GDM1 (cell line): ENCODE results near the gene ZNF516.

ENCODE experiments used
- DNase-seq: peaks from one replicate; lab custom pipeline; 2025; lab: John Stamatoyannopoulos, UW

Gene ZNF516

DNA sequence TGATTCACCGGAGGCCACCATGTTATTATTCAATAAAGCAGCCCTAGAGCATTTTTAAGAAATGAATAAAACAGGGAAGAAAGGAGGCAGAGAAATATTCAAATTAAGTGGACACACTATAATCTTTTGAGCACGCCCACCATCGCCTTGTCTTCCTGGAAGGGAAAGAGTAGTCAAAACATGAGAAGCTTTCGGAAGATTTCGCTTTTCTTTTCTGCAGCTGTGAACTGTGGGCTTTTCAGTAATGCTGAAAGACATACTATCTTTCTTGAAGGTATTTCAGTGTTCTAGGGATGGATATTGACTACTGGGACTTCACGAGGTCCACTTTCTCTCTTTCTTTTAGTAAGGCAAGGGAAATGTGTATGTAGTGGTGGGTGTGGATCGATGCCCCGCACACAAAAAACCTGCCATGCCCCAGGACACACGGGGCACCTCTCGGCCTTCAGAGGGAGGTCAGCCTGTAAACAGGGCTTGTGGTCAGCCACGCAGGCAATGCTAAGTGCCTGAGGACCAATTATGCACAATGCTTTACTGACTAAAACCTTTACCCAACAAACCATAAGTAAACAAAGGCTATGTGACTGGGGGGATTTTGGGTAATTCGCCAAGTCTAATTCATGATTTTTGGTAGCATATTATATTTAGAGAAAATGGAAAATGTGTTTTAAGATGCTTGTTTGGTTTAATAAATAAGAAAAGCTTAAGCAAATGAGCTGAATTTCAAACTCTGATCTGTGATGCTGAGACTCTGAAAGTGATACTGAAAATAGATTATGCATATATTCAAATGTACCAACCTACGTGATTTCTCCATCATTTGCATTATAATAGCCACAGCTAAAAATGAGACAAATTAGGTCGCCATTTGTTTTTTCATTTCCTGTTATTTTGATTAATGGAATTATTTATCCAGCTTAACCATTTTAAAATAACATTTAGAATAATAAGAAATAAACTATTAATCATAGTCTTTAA lies 130.5 kb downstream of the ZNF516 start:
- no peak for DNase-seq

DNA sequence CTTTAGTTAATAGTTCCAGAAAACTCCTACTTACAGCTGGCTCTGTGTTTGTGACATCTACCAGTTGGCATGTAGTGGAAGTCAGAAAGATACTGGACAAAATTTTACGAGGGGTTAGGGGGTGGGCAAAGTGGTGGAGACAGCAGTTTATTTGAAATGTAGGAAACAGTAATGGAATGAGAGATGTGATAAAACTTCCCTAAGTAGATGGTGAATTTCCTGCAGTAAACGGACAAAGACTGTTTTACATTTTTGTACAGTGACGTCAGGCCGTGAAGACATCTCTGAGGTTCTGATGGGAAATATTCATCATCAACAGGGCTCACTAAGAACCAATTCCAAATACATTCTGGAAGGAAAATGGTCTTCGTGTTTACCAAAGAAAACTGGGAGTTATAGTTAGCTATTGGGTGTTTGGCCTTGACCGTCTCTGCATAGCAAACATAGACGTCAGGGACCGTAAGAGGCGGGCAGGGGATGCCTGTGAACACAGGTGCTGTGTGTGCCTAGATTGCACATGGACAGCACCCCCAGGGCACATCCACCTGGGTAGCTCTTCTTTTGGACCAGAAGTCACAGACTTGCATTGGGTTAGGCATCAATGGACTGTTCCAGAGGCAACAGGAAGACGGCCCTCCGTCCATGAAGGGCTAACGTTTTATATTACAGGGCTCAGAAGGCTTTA lies 131.5 kb downstream of the ZNF516 start:
- no peak for DNase-seq

GRCh38 chr18:76362676-76363075 lies 132.4 kb downstream of the ZNF516 start:
- DNase-seq = no peak

DNA sequence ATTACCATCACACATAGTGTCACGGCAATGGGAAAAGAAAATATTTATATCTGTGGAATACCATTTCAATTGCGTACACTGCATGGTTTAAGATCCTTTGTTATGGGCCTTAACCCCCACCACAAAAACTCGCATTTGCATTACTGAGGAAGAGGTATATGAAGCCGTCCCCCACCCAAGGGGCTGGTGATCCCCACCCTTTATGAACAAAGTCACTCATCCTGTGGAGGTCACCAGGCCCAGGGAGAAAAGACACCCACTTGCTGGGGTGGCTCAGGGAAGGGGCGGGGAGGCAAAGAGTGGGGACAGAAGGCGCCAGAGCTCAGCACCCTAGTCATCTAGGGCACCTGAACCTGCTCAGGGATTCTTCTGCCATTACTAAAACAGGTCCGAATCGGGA lies 133.8 kb downstream of the ZNF516 start:
- DNase-seq = no peak

DNA sequence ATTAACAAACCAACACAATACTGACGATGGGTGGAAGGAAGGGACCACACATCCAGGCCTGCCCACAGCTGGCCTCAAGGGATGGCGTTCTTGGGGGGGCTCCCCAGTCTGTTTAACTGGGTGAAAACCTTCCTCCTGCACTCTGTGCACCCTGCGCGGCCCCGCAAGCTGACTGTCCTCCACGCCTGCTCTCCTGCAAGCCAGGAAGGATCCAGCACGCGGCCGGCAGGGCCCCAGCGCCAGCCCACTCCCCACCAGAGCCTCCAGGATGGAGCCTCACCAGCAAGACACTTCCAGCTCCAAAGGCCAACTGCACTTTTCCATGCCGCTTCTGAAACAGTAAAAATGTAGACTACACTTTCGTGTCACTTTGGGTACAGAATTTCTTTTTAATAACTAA lies 135.1 kb downstream of the ZNF516 start:
- no peak for DNase-seq

GRCh38 chr18:76358774-76359173 lies 136.3 kb downstream of the ZNF516 start:
- no peak for DNase-seq

DNA sequence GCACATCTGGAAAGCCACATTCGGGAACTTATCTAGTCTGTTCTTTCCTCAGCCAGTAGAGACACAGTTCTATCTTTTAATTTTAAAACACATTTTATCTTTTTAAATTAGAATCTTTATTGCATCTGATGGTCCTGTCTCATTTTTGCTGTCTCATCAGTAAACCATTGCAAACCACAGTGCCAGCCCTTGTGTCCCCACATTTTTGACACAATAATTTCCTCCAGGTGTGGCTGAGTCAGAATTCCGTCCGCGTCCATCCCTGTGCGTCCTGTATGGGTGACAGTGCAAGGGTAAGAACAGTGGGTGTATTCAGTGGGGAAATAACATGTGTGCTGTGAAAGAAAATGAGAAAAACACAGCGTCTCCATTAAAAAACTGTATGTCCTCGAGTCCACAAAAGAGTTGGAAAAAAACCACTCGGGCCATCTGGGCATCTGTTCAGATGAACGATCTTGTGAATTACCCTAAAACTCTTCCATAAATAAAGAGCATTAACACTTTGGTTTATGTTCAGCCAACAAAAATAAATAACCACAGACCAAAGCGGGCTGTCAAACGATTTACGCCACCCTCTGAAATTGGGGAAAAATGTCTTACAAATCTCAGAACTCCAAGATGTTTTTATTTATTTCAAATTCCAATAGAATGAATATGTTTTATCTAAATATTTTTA lies 137.3 kb downstream of the ZNF516 start:
- no peak for DNase-seq

DNA sequence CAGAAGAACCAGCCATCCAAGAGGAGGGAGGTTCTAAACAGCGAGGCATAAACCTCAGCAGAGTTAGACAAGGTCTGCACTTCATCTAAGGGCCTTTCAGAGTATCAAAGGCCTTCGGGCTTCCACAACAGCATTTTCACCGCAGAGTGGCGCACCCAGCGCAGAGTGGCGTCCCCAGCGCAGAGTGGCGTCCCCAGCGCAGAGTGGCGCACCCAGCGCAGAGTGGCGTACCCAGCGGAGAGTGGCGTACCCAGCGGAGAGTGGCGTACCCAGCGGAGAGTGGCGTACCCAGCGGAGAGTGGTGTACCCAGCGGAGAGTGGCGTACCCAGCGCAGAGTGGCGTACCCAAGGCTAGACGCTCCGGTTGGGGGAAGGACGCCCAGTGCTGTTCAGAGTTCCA lies 137.9 kb downstream of the ZNF516 start:
- DNase-seq = no peak

- no peak for DNase-seq
Measured at GRCh38 chr18:76356666-76357065, 138.4 kb downstream of the ZNF516 start.

DNA sequence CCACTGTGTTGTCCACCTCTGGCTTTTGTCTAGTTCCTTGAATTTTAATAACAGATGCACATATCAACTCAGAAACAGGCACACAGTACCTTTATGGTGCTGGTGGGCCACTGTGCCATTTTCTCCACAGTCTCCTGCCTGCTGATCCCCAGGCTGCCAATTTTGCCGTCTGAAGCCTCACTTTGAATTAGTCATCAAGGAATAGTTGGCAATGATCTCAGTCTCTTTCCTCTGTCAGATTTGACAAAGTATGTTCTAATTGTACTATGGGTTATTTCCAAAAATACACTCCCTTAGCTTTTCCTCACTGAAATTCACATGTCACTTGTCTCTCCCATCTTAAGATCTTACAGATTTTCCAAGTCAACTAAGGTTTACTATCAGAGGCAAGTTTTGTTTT lies 140.7 kb downstream of the ZNF516 start:
- DNase-seq = no peak

GRCh38 chr18:76353500-76353899 lies 141.5 kb downstream of the ZNF516 start:
- no peak for DNase-seq

GRCh38 chr18:76353046-76353445 lies 142.0 kb downstream of the ZNF516 start:
- DNase-seq = no peak

DNA sequence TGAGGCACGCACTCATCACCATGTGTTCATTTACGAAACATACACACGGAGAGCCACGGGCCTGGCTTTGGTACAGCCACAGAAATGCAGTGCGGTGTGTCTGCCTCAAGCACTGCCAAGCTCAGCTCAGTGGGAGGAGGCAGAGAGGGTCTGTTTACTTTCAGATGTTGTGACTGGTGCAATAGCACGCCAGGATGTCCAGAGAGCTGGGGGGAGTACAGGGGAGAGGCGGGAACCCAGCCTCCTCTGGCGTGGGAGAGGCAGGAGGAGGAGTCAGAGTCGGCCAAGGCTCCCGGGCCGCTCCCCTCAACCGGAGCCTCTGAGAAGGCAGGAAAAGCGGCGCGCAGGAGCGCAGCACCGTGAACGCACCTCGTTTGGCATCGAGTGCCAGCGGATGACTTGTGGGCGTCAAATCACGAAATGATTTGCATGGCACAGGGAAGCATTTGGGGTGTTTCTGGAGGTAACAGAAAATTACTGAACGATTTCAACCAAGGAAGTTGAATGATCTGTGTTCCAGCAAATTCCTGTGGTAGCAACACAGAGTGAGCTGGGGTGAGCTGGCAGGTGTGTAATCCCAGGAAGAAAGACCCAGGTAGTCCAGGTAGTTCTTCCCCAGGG lies 143.0 kb downstream of the ZNF516 start:
- DNase-seq = no peak

DNA sequence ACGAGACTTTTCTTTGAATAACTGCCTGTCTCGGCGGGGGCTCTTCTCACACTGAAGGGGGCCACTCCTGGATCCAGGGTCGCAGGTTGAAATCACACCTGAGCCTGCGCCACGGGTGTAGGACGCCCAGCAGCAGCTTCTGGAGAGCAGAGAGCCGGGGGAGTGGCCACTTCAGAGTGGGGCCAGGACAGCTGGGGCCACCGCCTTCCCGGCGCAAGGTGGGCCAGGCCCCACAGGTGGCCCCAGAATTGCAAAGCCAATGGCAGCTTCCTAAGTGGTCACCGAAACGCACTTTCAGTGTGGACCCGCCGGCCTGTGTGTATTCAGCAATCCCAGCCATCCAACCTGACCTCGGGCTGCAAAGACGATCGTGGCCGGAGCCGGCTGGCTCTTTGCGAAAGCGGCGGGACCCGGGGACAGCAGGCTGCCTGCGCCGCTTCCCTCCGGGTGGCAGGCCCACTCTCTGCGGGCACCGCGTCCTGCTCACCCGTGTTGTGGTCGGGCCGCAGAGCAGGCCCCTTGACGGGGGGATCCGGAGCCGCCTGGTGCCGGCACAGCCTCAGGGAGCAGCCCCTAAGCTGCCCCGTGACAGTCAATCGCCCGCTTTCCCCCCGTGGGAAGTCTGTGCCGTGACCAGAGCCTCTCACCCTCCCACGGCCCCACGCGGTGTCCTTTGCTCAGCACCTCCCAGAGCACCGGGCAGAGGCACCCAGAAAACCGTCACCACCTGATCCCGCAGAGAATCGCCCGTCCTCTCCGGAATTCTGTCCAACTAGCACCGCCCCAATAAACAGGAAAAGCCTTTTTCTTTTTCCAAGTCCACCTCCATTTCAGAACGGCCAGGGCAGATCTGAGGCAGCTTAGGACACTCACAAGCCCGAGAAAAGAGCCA lies 144.7 kb downstream of the ZNF516 start:
- no peak for DNase-seq

- peak; percentile 38 for DNase-seq
Measured at GRCh38 chr18:76349067-76349715, 145.9 kb downstream of the ZNF516 start.

- DNase-seq = no peak
Measured at GRCh38 chr18:76348267-76349066, 146.6 kb downstream of the ZNF516 start.

- no peak for DNase-seq
Measured at GRCh38 chr18:76347341-76347740, 147.7 kb downstream of the ZNF516 start.

DNA sequence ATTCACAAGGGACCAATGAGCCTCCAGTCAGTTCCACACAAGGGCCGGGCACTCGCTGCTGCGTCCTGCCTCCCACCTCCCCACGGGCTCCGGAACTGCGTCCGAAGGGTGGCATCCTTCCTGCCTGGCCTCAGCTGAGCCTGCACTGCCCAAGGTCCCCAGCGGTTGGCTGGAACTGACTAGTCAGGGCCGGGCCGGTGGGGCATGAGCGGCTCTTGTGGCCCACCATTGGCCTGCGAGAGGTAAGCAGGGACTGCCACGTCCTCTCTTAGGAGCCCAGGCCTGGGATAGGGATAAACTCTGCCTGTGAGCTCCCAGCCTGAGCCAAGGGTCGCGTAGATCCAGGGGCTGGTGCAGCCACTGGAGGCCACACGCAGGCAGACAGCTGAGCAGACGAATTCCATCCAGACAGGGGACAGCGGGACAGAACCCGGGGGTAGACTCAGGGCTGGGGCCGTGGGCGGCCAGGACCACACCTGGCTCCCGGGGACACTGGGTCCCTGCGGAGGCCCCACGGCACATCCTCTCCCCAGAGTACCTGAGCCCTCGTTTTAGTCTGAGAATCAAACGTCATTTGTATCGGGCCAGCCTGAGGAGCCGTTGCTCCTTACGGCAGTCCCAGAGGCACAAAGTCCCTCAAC lies 148.4 kb downstream of the ZNF516 start:
- DNase-seq = no peak

GRCh38 chr18:76345901-76346300 lies 149.1 kb downstream of the ZNF516 start:
- no peak for DNase-seq
